ENCODE results near the gene THSD7A.
A peak's percentile ranks its signal among the peaks of the same experiment; 100 is the strongest.

The THSD7A gene

DNA sequence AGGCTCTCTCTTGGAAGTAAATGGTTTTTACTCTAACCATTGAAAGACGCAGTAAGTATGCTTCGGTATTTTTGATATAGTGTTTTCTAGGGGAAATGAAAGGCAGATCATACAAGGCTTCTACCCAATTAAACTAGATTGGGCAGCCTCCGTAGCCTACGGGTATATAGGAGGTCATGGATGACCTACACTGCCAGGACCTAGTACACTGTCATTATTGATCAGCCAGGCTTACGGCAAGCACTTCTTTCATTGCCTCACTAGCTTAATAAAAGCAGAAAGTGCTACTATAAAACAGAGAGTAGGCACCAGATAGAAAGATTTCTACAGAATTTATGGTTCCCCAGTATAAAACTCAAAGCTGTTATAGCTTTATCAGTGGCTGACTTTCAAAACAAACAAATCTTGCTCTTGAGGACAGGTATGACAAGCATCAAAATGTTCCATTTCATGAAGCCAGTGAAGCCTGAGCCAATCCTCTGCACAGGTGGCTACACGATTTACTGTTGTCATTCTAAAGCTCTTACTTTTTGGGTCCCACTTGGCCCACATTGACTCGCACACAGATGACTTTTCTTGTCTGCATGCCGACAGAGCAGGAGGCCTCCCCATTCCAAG is 358.1 kb downstream of the THSD7A start:
- no peak for DNase-seq (ENCODE audit: insufficient read length, low spot score)
- TF ChIP-seq, protein P1, sequence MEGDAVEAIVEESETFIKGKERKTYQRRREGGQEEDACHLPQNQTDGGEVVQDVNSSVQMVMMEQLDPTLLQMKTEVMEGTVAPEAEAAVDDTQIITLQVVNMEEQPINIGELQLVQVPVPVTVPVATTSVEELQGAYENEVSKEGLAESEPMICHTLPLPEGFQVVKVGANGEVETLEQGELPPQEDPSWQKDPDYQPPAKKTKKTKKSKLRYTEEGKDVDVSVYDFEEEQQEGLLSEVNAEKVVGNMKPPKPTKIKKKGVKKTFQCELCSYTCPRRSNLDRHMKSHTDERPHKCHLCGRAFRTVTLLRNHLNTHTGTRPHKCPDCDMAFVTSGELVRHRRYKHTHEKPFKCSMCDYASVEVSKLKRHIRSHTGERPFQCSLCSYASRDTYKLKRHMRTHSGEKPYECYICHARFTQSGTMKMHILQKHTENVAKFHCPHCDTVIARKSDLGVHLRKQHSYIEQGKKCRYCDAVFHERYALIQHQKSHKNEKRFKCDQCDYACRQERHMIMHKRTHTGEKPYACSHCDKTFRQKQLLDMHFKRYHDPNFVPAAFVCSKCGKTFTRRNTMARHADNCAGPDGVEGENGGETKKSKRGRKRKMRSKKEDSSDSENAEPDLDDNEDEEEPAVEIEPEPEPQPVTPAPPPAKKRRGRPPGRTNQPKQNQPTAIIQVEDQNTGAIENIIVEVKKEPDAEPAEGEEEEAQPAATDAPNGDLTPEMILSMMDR (IDR thresholded peaks at IDR 0.05; ENCODE audit: insufficient read depth, missing control alignments): no peak
- no peak for FAIRE-seq

DNA sequence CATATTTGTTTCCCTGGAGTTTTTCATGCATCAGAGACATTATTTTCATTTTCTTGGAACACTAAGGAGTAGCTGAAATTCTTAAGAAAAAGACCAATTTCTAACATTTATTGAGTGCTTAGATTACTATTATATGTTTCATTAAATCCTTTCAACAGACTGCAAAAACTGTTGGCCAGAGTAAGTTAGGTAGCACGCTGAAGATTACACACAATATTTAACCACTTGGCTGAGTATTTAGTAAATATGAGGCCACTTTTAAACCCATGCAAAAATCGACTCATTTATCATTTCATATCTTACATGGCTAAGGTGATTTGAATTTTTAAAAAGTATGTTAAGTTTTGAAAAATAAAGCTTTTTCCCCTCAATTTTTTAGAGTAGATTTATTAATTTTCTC is 358.8 kb downstream of the THSD7A start:
- TF ChIP-seq, protein P1 (IDR thresholded peaks at IDR 0.05; ENCODE audit: insufficient read depth, missing control alignments): no peak
- no peak for DNase-seq (ENCODE audit: insufficient read length, low spot score)
- no peak for FAIRE-seq

DNA sequence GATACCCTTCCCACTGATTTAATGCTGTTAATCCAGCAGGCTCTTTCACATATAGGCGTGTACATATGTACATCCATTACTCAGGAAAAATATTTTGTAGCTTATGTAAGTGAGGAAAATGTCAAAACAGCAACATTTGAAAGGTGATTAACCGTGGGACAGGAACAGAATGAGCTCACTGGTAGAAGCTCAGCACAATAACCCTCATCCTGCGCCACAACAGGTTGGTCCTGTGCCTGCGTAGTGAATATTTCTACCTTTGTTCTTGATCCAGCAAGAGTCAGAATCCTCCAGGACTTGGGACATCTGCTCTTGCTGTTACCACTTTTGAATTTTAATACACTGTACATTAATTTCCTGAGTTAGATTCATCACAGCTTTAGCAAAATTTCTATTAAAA is 359.4 kb downstream of the THSD7A start:
- TF ChIP-seq, protein P1 (IDR thresholded peaks at IDR 0.05; ENCODE audit: insufficient read depth, missing control alignments): no peak
- DNase-seq (ENCODE audit: insufficient read length, low spot score) (no peak), FAIRE-seq (peak; percentile 32)

DNA sequence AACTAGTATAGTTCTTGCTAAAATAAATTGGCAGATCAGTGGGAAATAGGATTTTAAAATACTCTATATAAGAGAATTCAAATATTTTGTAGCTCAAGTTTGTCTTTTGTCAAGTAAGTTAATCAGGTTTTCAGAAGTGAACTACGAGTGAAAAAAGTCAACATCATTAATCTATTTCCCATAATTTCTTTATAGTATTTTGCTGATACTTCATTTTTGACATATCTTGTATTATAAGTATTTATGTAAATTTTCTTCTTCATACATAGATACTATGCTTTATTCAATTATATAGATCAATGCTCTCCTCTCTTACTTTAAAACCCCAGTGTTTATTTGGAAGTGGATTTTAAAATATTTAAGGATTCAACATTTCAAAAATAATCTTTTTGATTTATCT is 360.7 kb downstream of the THSD7A start:
- no peak for DNase-seq (ENCODE audit: insufficient read length, low spot score)
- TF ChIP-seq, protein P1 (IDR thresholded peaks at IDR 0.05; ENCODE audit: insufficient read depth, missing control alignments): no peak
- no peak for FAIRE-seq

DNA sequence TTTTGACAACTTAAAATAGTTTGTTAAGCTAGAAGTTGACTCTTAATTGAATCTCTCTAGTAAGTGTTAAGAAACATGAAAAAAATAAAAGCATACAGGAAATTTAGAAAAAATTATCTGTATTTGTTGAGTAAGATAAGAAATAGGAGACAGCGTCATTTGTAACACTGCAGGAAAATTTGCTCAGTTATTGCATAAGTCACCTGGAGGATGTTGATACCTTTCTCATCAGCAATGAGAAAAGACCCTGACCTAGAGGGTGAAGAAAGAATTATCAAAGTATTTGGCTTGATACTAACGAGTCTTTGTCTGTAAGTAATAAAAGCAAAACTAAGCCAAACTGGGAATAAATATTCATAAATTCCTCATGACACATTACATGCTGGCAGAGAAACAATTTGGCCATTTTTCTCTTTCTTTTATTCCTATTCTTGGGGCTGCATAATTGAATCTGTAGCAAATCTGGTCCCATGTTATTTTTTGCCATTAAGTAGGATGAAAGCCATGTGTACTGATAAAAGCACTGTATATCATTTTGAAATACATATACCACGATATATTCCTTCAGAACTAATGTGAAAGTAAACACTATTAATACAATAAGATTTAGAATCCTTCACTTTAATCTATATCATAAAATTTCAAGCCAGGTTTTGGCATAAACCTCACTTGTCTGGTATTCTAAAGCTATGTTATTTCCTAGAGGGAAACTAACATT is 362.8 kb downstream of the THSD7A start:
- FAIRE-seq (no peak), DNase-seq (ENCODE audit: insufficient read length, low spot score) (no peak)
- TF ChIP-seq, protein P1 (IDR thresholded peaks at IDR 0.05; ENCODE audit: insufficient read depth, missing control alignments): no peak

DNA sequence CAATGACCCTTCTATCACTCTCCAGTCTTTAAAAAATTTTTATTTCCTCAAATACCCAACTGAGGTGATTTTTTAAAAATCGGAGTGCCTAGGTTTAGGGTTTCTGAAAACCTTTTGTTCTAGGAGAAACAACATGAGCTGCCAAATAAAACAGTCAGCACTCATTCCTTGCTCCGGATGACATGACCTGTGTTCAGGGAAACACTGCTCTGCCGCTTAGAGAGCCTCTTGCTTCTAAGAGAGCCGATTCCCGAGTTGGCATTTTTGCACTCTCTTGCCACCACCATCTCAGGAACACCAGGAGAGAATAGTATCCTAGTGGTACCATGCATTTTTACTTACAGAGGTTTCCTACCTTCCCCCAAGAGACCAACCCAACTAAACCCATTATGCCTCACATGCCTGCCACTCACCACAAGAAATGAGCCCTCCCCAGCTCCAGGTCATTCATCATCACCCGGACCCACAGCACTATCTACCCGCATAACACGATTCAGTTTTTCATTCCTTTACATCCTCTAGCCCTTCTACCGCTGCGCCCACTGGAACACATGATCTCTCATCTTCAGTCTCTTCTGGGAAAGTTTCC is 365.4 kb downstream of the THSD7A start:
- FAIRE-seq (no peak), DNase-seq (ENCODE audit: insufficient read length, low spot score) (no peak)
- TF ChIP-seq, protein P1 (IDR thresholded peaks at IDR 0.05; ENCODE audit: insufficient read depth, missing control alignments): no peak

DNA sequence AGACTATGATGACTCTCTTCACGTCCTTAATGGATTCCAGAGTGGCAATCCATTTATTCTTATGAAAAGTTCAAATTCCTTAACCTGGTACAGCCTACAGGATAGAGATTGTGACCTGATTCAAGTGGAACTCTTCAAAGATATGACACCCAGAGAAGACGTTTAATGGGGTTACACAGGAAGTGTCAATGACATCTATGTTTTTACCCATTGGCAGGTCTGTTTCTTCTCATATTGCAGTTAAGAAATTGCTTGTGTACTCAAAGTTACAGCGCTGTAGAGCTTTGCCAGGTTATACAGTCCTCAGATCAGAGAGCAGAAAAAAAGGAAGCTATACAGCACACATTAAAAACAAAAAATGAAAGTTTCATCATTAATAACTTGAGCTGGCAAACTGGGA is 367.4 kb downstream of the THSD7A start:
- TF ChIP-seq, protein P1 (IDR thresholded peaks at IDR 0.05; ENCODE audit: insufficient read depth, missing control alignments): no peak
- FAIRE-seq (no peak), DNase-seq (ENCODE audit: insufficient read length, low spot score) (no peak)
